ENCODE measurements around the gene PLPPR2. TPM values are rescaled to one million over a fixed set of nuclear protein-coding genes. Genes with fewer than 3 reads are reported as not detected.
"Not testable (repeated sequence)": the region's sequence is repeated elsewhere in the genome, so short reads cannot be mapped to it uniquely, and the experiment has no call there.

PLPPR2 gene, protein sequence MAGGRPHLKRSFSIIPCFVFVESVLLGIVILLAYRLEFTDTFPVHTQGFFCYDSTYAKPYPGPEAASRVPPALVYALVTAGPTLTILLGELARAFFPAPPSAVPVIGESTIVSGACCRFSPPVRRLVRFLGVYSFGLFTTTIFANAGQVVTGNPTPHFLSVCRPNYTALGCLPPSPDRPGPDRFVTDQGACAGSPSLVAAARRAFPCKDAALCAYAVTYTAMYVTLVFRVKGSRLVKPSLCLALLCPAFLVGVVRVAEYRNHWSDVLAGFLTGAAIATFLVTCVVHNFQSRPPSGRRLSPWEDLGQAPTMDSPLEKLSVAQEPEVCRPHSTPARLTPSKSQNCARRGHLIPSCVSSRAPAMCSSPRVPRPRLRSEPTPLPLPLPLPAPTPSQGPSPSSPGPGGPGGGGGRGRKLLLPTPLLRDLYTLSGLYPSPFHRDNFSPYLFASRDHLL
- 7.9 and 10.1 TPM in 2 replicates for total RNA-seq
- long read RNA-seq: 0 reads

DNA sequence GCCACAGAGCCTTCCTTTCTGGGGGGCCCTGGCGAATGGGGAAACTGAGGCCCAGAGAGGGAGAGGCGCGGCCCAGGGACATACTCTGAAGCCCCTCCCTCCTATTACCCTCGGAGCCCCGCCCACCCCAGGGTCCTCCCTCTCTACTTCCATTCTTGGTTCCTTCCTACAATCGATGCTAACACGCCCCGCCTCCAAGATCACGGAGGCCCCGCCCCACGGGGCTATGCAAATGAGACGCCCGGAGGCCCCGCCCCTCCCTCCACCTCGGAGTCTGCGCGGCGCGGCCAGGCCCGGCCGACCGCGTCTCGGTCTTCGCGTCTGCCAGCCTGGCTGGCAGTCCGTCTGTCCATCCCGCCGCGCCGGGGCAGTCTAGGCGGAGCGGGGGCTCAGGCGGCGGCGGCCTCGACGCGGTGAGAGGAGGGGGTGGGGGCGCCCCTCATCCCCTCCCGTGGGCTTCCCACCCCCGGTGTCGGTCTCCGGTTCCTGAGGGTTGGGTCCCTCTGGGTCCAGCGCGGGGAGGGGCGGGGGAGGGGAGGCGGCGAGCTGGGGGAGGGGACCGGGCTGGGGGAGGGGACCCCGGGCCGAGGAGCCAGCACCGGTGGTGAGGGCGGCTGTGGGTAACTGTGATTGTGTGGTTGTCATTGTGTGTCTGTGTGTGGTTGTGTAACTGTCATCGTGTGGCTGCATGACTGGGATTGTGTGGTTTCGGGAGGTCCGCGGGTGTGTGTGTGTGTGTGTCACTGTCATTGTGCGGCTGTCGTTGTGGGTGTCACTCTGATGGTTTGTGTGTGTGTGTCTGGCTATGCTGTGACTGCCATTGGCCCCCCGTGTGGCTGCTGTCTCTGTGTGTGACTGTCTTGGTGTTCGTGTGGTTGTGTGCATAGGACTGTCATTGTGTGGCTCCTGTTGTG, at the start of gene PLPPR2:
Gene PLPPR2, plus strand, starts transcription at position 273 of the 914 bp plus-strand sequence. CDS start 2,242 bp downstream, outside the sequence.
- Mint-ChIP-seq H3K27ac (peak within 1 kb of the TSS; percentile 45), H3K27me3 (peaks cover 41% of the 10 kb centered on the region), H3K36me3 (ENCODE audit: insufficient read depth) (no peaks in the 10 kb centered on the region), H3K4me1 (ENCODE audit: low read depth) (peaks cover 7% of the 10 kb centered on the region), H3K4me3 (ENCODE audit: low read depth) (peak within 1 kb of the TSS; percentile 64), H3K9me3 (ENCODE audit: low read depth) (no peaks in the 10 kb centered on the region)
- peak; percentile 77 for DNase-seq (ENCODE audit: low spot score, unreplicated experiment)
- TF ChIP-seq, protein P1, sequence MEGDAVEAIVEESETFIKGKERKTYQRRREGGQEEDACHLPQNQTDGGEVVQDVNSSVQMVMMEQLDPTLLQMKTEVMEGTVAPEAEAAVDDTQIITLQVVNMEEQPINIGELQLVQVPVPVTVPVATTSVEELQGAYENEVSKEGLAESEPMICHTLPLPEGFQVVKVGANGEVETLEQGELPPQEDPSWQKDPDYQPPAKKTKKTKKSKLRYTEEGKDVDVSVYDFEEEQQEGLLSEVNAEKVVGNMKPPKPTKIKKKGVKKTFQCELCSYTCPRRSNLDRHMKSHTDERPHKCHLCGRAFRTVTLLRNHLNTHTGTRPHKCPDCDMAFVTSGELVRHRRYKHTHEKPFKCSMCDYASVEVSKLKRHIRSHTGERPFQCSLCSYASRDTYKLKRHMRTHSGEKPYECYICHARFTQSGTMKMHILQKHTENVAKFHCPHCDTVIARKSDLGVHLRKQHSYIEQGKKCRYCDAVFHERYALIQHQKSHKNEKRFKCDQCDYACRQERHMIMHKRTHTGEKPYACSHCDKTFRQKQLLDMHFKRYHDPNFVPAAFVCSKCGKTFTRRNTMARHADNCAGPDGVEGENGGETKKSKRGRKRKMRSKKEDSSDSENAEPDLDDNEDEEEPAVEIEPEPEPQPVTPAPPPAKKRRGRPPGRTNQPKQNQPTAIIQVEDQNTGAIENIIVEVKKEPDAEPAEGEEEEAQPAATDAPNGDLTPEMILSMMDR (IDR thresholded peaks at IDR 0.05; ENCODE audit: unreplicated experiment): no peak

DNA sequence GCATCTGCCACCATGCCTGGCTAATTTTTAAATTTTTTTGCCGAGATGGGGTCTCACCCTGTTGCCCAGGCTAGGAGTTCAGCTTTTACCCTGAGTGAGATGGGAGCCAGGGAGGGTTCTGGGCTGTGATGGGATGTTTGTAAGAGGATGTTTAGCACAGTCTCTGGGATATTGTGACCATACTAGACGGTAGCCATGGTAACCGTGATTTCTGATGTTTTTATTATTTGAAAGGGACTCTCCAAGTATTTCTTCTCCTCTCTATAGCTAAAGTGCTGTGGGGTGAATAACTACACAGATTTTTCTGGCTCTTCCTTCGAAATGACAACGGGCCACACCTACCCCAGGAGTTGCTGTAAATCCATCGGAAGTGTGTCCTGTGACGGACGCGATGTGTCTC, 48.9 kb upstream of the PLPPR2 start:
- H3K4me1 Mint-ChIP-seq (ENCODE audit: low read depth): no peaks in the 10 kb centered on the region
- DNase-seq (ENCODE audit: low spot score, unreplicated experiment): no peak
- H3K36me3 Mint-ChIP-seq (ENCODE audit: insufficient read depth): no peaks in the 10 kb centered on the region
- TF ChIP-seq, protein P1 (IDR thresholded peaks at IDR 0.05; ENCODE audit: unreplicated experiment): no peak
- no peak overlapping the region for H3K4me3 Mint-ChIP-seq (ENCODE audit: low read depth)
- H3K9me3 Mint-ChIP-seq (ENCODE audit: low read depth): no peaks in the 10 kb centered on the region
- no peak overlapping the region for H3K27ac Mint-ChIP-seq
- H3K27me3 Mint-ChIP-seq: peaks cover 3% of the 10 kb centered on the region

DNA sequence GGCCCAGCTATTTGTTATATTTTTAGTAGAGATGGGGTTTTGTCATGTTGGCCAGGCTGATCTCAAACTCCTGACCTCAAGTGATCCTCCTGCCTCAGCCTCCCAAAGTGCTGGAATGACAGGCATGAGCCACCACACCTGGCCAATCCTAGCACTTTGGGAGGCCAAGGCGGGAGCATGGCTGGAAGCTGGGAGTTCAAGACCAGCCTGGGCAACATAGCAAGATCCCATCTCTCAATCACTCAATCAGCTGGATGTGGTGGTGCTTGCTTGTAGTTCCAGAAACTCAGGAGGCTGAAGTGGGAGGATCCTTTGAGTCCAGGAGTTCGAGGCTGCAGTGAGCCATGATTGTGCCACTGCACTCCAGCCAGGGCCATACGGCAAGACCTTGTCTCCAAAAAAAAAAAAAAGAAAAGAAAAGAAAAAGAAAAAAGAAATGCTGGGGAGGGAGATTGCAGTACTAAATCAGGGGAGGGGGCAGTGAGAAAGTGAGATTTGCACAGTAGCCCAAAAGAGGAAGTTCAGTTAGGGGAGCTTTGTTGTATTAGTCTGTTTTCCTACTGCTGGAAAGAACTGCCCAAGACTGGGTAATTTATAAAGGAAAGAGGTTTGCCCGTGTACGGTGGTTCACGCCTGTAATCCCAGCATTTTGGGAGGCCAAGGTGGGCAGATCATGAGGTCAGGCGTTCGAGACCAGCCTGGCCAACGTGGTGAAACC, 34.8 kb upstream of the PLPPR2 start:
- not testable (repeated sequence) for H3K27me3 Mint-ChIP-seq; DNase-seq (ENCODE audit: low spot score, unreplicated experiment); H3K4me3 Mint-ChIP-seq (ENCODE audit: low read depth); H3K9me3 Mint-ChIP-seq (ENCODE audit: low read depth); H3K36me3 Mint-ChIP-seq (ENCODE audit: insufficient read depth); H3K27ac Mint-ChIP-seq
- peaks cover 11% of the 10 kb centered on the region for H3K4me1 Mint-ChIP-seq (ENCODE audit: low read depth)

DNA sequence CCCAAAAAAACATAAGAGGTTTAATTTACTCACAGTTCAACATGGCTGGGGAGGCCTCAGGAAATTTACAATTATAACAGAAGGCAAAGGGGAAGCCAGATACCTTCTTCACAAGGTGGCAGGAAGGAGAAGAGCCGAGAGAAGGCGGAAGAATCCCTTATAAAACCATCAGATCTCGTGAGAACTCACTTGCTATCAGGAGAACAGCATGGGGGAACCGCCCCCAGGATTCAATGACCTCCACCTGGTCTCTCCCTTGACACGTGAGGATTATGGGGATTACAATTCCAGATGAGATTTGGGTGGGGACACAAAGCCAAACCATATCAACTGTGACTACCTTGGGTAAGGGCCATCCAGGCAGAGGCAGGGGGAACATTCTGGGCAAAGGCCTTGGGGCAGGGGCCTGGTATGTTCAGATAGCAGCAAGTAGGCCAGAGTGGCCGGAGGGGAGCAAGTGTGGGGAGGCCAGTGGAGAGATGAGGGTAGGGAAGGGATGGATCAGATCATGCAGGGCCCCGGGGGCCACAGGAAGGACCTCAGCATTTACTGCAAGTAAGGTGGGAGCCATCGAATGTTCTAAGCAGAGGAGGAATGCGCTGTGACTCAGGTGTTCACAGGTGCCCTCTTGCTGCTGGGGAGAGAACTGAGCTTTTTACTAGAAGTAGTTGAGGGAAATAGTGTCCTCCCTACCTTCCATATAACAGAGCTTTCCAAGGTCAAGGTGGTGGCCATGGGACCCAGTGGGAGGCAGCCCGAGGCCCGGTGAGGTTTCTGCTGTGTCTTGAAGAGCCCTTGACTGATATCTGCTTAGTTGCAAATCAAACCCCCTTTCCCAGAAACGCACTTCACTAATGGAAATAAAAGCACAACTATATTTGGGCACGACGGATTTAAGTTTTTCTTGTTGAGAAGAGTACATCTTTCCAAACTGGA, 33.8 kb upstream of the PLPPR2 start:
- no peaks in the 10 kb centered on the region for H3K27me3 Mint-ChIP-seq
- peaks cover 3% of the 10 kb centered on the region for H3K36me3 Mint-ChIP-seq (ENCODE audit: insufficient read depth)
- no peak overlapping the region for H3K4me3 Mint-ChIP-seq (ENCODE audit: low read depth)
- no peak for DNase-seq (ENCODE audit: low spot score, unreplicated experiment)
- H3K27ac Mint-ChIP-seq: no peak overlapping the region
- TF ChIP-seq, protein P1 (IDR thresholded peaks at IDR 0.05; ENCODE audit: unreplicated experiment): peak; percentile 21
- H3K9me3 Mint-ChIP-seq (ENCODE audit: low read depth): no peaks in the 10 kb centered on the region
- peaks cover 11% of the 10 kb centered on the region for H3K4me1 Mint-ChIP-seq (ENCODE audit: low read depth)

Data from progenitor cell of endocrine pancreas (in vitro differentiated cells).